Activated CD8-positive, alpha-beta memory T cell treated with anti-CD3 and anti-CD28 coated beads, Interleukin-2, amount 50 U/mL, for 24 hours (primary cell): ENCODE data around the gene PRAME.
"Not testable (repeated sequence)": the region's sequence is repeated elsewhere in the genome, so short reads cannot be mapped to it uniquely, and the experiment has no call there.

Source experiments
- DNase-seq: peaks from one replicate; pipeline ENCODE4 v3.0.0-alpha.2; 2020; ENCODE audit errors: extremely low read depth

Gene PRAME

GRCh38 chr22:22558972-22559603 lies at the start of gene PRAME:
Gene PRAME, minus strand, starts transcription at chr22:22559265. Its CDS starts 2,433 bp downstream, at chr22:22556832.
- peak; percentile 57 for DNase-seq

- DNase-seq = not testable (repeated sequence)
These were observed 49.0 kb upstream of the PRAME start for GRCh38 chr22:22608022-22608421.

- no peak for DNase-seq
These were observed 46.0 kb upstream of the PRAME start for GRCh38 chr22:22605074-22605404.

GRCh38 chr22:22604326-22605073 lies 45.4 kb upstream of the PRAME start:
- DNase-seq = no peak

- no peak for DNase-seq
These were observed 44.4 kb upstream of the PRAME start for GRCh38 chr22:22603470-22603947.

GRCh38 chr22:22600531-22601261 lies 41.6 kb upstream of the PRAME start:
- no peak for DNase-seq

- DNase-seq = no peak
These were observed 40.2 kb upstream of the PRAME start for GRCh38 chr22:22599248-22599647.

GRCh38 chr22:22598144-22598543 lies 39.1 kb upstream of the PRAME start:
- no peak for DNase-seq

GRCh38 chr22:22595001-22595835 lies 36.2 kb upstream of the PRAME start:
- DNase-seq = no peak

- DNase-seq = peak; percentile 21
These were observed 35.0 kb upstream of the PRAME start for GRCh38 chr22:22593964-22594656.

- no peak for DNase-seq
These were observed 34.2 kb upstream of the PRAME start for GRCh38 chr22:22593250-22593649.

- DNase-seq = no peak
These were observed 32.6 kb upstream of the PRAME start for GRCh38 chr22:22591348-22592299.

GRCh38 chr22:22590136-22590891 lies 31.2 kb upstream of the PRAME start:
- DNase-seq = no peak

GRCh38 chr22:22588485-22589164 lies 29.6 kb upstream of the PRAME start:
- DNase-seq = no peak

GRCh38 chr22:22587577-22588188 lies 28.6 kb upstream of the PRAME start:
- DNase-seq = no peak

- DNase-seq = no peak
These were observed 25.7 kb upstream of the PRAME start for GRCh38 chr22:22584722-22585121.

- no peak for DNase-seq
These were observed 24.0 kb upstream of the PRAME start for GRCh38 chr22:22583030-22583429.

GRCh38 chr22:22581524-22581923 lies 22.5 kb upstream of the PRAME start:
- not testable (repeated sequence) for DNase-seq
